ENCODE measurements around the gene GLRX5. TPM values are rescaled to one million over a fixed set of nuclear protein-coding genes. Genes with fewer than 3 reads are reported as not detected.

GLRX5 gene
- total and polyA plus RNA-seq, 7 donors: 30.5 to 97.1 (median 55.1) TPM

- Histone ChIP-seq H3K4me3 (no peak overlapping the region), H3K27me3 (no peaks in the 10 kb centered on the region), H3K9me3 (no peaks in the 10 kb centered on the region), H3K4me1 (peaks cover 0 to 37% (median 30%) of the 10 kb centered on the region in 4 donors), H3K36me3 (no peaks in the 10 kb centered on the region), H3K27ac (peak overlapping the region in 1 of 4 donors; percentile 11)
- intact Hi-C loops (cut with DNase I): no loop called here
- no peak for TF ChIP-seq CTCF (IDR thresholded peaks at IDR 0.05)
- TF ChIP-seq POLR2AphosphoS5 (IDR thresholded peaks at IDR 0.05): no peak
- no peak for TF ChIP-seq EP300 (IDR thresholded peaks at IDR 0.05)
- TF ChIP-seq POLR2A (IDR thresholded peaks at IDR 0.05): no peak
- DNase-seq: no peak
- WGBS, 2 donors: 83 to 85% methylated on average over 8 of the region's 8 CpGs
Measured at GRCh38 chr14:95503365-95504134, 31.3 kb upstream of the GLRX5 start.

GRCh38 chr14:95504135-95505029, 30.5 kb upstream of the GLRX5 start:
- no peaks in the 10 kb centered on the region for H3K27me3 ChIP-seq
- TF ChIP-seq POLR2AphosphoS5 (IDR thresholded peaks at IDR 0.05): no peak
- TF ChIP-seq EP300 (IDR thresholded peaks at IDR 0.05): no peak
- TF ChIP-seq CTCF (IDR thresholded peaks at IDR 0.05): no peak
- TF ChIP-seq POLR2A (IDR thresholded peaks at IDR 0.05): no peak
- 80 to 82% methylated on average over 6 of the region's 6 CpGs for WGBS, 2 donors
- H3K36me3 ChIP-seq: no peaks in the 10 kb centered on the region
- peak; percentile 74 for DNase-seq
- H3K9me3 ChIP-seq: no peaks in the 10 kb centered on the region
- intact Hi-C loops (cut with DNase I): no loop called here
- no peak overlapping the region for H3K4me3 ChIP-seq
- peak overlapping the region in 1 of 4 donors; percentile 11 for H3K27ac ChIP-seq
- H3K4me1 ChIP-seq: peaks cover 0 to 37% (median 22%) of the 10 kb centered on the region in 4 donors

- 88 to 93% methylated on average over 17 of the region's 17 CpGs for WGBS, 2 donors
- TF ChIP-seq POLR2AphosphoS5 (IDR thresholded peaks at IDR 0.05) (no peak), POLR2A (IDR thresholded peaks at IDR 0.05) (no peak), EP300 (IDR thresholded peaks at IDR 0.05) (no peak), CTCF (IDR thresholded peaks at IDR 0.05) (no peak)
- intact Hi-C loops (cut with DNase I): no loop called here
- Histone ChIP-seq H3K9me3 (no peaks in the 10 kb centered on the region), H3K4me3 (no peak overlapping the region), H3K36me3 (no peaks in the 10 kb centered on the region), H3K27ac (peak overlapping the region in 1 of 4 donors; percentile 11), H3K4me1 (peaks cover 0 to 37% (median 25%) of the 10 kb centered on the region in 4 donors), H3K27me3 (no peaks in the 10 kb centered on the region)
- DNase-seq: peak; percentile 63
Measured at GRCh38 chr14:95505030-95505589, 29.7 kb upstream of the GLRX5 start.

- DNase-seq: peak; percentile 88
- 69 to 81% methylated on average over 8 of the region's 8 CpGs for WGBS, 2 donors
- H3K4me1 ChIP-seq: peaks cover 0 to 33% (median 22%) of the 10 kb centered on the region in 4 donors
Measured at GRCh38 chr14:95507174-95507573, 27.7 kb upstream of the GLRX5 start.

More at GRCh38 chr14:95507174-95507573, 27.7 kb upstream of the GLRX5 start:
- Histone ChIP-seq H3K4me3 (no peak overlapping the region), H3K27ac (peak overlapping the region in 3 of 4 donors; percentile 30 to 54 (median 50)), H3K27me3 (no peaks in the 10 kb centered on the region), H3K9me3 (no peaks in the 10 kb centered on the region), H3K36me3 (no peaks in the 10 kb centered on the region)
- no peak for TF ChIP-seq CTCF (IDR thresholded peaks at IDR 0.05)
- peak in 3 of 4 donors; percentile 12 to 49 (median 38) for TF ChIP-seq POLR2AphosphoS5 (IDR thresholded peaks at IDR 0.05)
- intact Hi-C loops (cut with DNase I): no loop called here
